ENCODE measurements around the gene CRAMP1. TPM values are rescaled to one million over a fixed set of nuclear protein-coding genes. Genes with fewer than 3 reads are reported as not detected.

The CRAMP1 gene
- total and polyA plus RNA-seq, 3 donors from 2014 or later, result 54.1 to 65.1 (median 54.8) TPM

DNA sequence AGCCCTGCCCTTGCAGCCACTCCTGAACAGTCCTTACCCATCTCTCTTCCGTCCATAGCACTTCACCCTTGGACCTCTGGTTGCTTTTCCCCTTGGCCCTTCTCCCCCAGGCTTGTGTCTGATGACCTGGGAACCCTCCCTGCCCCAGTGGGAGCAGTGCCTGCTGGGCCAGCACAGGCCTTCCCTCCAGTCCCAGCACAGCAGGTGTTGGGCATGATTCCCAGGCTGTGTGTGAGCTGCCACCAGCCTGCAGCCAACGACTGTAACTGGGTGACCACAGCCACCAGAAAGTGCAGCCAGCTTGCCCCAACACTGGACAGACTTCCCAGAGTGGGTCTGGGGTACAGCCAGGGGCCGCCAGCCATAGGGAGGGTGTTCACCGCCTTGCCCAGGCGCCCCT lies 30.0 kb downstream of the CRAMP1 start:
- Histone ChIP-seq H3K9me3 (no peaks in the 10 kb centered on the region), H3K36me3 (ENCODE audit: low read depth, missing control alignments) (no peaks in the 10 kb centered on the region), H3K4me3 (no peak overlapping the region), H3K4me1 (peaks cover 12% of the 10 kb centered on the region), H3K27ac (no peak overlapping the region), H3K27me3 (no peaks in the 10 kb centered on the region)
- TF ChIP-seq POLR2A (IDR thresholded peaks at IDR 0.05), result no peak
- TF ChIP-seq, protein P1, sequence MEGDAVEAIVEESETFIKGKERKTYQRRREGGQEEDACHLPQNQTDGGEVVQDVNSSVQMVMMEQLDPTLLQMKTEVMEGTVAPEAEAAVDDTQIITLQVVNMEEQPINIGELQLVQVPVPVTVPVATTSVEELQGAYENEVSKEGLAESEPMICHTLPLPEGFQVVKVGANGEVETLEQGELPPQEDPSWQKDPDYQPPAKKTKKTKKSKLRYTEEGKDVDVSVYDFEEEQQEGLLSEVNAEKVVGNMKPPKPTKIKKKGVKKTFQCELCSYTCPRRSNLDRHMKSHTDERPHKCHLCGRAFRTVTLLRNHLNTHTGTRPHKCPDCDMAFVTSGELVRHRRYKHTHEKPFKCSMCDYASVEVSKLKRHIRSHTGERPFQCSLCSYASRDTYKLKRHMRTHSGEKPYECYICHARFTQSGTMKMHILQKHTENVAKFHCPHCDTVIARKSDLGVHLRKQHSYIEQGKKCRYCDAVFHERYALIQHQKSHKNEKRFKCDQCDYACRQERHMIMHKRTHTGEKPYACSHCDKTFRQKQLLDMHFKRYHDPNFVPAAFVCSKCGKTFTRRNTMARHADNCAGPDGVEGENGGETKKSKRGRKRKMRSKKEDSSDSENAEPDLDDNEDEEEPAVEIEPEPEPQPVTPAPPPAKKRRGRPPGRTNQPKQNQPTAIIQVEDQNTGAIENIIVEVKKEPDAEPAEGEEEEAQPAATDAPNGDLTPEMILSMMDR (IDR thresholded peaks at IDR 0.05), result no peak
- WGBS, 2 donors, result 90 to 91% methylated on average over 5 of the region's 5 CpGs
- no peak for DNase-seq
- intact Hi-C loops (cut with DNase I; ENCODE audit: low total_unique reads), result no loop called here

DNA sequence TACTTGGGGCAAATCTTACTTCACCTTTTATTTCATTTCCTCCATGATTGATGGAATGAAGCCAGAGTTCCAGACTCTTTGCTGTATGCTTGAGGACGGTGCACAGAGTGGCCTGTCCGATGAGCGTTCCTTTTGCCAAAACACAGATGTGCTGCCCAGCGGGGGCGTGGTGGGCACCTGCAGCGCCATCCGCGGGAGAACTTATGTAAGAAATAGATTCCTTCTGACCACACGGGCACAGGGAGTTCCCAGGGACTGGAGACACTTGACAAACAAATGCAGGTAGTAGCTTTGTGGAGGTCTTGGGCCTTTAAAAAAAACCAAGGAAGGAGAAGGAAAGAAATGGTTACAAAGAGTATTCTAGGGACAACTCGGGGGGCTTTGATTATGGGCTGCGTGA lies 30.6 kb downstream of the CRAMP1 start:
- TF ChIP-seq, protein P1 (IDR thresholded peaks at IDR 0.05), result no peak
- no peak for TF ChIP-seq POLR2A (IDR thresholded peaks at IDR 0.05)
- 95 to 96% methylated on average over 11 of the region's 11 CpGs for WGBS, 2 donors
- intact Hi-C loops (cut with DNase I; ENCODE audit: low total_unique reads), result no loop called here
- Histone ChIP-seq H3K27me3 (no peaks in the 10 kb centered on the region), H3K4me1 (peaks cover 12% of the 10 kb centered on the region), H3K27ac (no peak overlapping the region), H3K4me3 (no peak overlapping the region), H3K36me3 (ENCODE audit: low read depth, missing control alignments) (no peaks in the 10 kb centered on the region), H3K9me3 (no peaks in the 10 kb centered on the region)
- DNase-seq, result no peak

DNA sequence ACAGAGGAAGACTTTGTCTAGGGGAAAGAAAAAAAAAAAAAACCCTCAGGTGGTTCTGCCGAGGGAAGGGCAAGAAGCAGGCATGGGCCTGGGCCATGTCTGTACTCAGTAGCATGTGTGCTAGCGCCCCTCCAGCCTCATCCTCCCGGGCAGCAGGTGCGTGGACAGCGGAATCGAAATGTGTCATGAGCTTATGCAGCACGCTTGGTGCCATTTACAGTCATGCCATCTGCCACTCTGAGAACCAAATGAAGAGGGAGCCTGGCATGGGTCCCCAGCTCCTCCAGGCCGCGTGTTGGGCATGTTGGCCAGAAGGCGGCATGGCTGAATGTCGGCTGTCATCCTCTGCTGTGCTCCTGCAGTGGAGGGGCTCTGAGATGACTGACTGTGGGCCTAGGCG lies 31.4 kb downstream of the CRAMP1 start:
- WGBS, 2 donors, result 93 to 95% methylated on average over 12 of the region's 12 CpGs
- Histone ChIP-seq H3K4me3 (no peak overlapping the region), H3K36me3 (ENCODE audit: low read depth, missing control alignments) (no peaks in the 10 kb centered on the region), H3K27me3 (no peaks in the 10 kb centered on the region), H3K27ac (no peak overlapping the region), H3K9me3 (no peaks in the 10 kb centered on the region), H3K4me1 (peaks cover 12% of the 10 kb centered on the region)
- DNase-seq, result no peak
- intact Hi-C loops (cut with DNase I; ENCODE audit: low total_unique reads), result no loop called here
- TF ChIP-seq, protein P1 (IDR thresholded peaks at IDR 0.05), result no peak
- no peak for TF ChIP-seq POLR2A (IDR thresholded peaks at IDR 0.05)

DNA sequence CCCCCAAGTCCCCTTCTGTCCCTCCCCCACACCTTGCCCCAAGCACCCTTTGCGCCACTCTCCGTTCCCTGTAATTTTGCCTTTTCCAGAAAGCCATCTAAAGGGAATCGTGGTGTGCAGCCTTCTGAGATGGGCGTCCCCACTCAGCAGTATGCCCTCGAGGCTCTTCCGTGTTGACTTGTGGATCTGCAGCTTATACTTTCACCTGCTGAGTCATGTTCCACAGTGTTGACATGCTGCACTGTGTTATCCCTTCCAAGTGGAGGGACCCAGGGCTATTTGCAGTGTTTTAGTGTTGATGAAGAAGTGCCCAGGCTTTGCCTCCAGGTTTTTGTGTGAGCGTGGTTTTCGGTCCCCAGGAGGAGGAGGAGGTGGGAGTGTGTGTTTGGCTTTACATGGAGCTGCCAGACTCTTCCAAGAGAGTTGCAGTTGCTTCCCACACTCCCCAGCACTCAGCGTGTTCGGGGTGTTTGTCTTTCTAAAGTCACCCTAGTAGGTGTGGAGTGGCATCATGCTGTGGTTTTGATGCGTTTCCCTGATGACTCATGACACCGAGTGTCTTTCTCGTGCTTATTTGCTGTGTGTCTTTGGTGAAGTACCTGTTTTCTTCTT lies 33.9 kb downstream of the CRAMP1 start:
- no peak for TF ChIP-seq POLR2A (IDR thresholded peaks at IDR 0.05)
- TF ChIP-seq, protein P1 (IDR thresholded peaks at IDR 0.05), result no peak
- Histone ChIP-seq H3K27ac (no peak overlapping the region), H3K36me3 (ENCODE audit: low read depth, missing control alignments) (no peaks in the 10 kb centered on the region), H3K27me3 (no peaks in the 10 kb centered on the region), H3K4me3 (no peak overlapping the region), H3K9me3 (no peaks in the 10 kb centered on the region), H3K4me1 (no peaks in the 10 kb centered on the region)
- DNase-seq, result no peak
- intact Hi-C loops (cut with DNase I; ENCODE audit: low total_unique reads), result no loop called here
- 87 to 88% methylated on average over 13 of the region's 13 CpGs for WGBS, 2 donors

DNA sequence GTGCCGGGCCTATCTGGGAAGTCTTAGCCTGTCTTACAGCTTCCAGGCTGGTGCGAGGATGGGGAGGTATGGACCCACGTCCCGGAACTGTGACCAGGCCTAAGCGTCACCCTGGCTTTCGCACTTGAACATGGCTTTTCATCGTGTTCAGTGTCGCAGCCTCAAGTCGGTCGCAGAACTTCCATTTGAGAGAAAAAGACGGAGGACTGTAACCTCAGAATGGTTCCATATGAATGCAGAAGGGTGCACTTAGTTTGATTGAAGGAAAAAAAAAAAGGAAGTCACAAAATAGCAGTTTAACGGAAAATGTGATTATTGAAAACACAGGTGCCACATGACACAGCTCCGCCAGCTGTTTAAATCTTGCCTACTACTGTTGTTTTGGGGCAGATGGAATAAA lies 35.7 kb downstream of the CRAMP1 start:
- no peaks in the 10 kb centered on the region for H3K4me1 ChIP-seq
- no peaks in the 10 kb centered on the region for H3K36me3 ChIP-seq (ENCODE audit: low read depth, missing control alignments)
- H3K4me3 ChIP-seq, result no peak overlapping the region
- 91 to 94% methylated on average over 13 of the region's 13 CpGs for WGBS, 2 donors
- intact Hi-C loops (cut with DNase I; ENCODE audit: low total_unique reads), result no loop called here
- no peaks in the 10 kb centered on the region for H3K27me3 ChIP-seq
- no peak overlapping the region for H3K27ac ChIP-seq
- DNase-seq, result no peak
- no peaks in the 10 kb centered on the region for H3K9me3 ChIP-seq
- TF ChIP-seq, protein P1 (IDR thresholded peaks at IDR 0.05), result no peak
- TF ChIP-seq POLR2A (IDR thresholded peaks at IDR 0.05), result no peak
